IPS-18c (cell line): ENCODE results near the gene RNPEP.
"Not testable (repeated sequence)": the region's sequence is repeated elsewhere in the genome, so short reads cannot be mapped to it uniquely, and the experiment has no call there.

Experiments
- H3K4me3 ChIP-seq: 2 replicates; pipeline ENCODE4 v1.7.0; 2013; ENCODE audit warnings: low read depth, mild to moderate bottlenecking, low read length, moderate library complexity; ENCODE audit not compliant: insufficient read depth
- H3K9me3 ChIP-seq: one replicate; pipeline ENCODE4 v1.6.1; 2013; ENCODE audit warnings: mild to moderate bottlenecking, low read length, moderate library complexity; ENCODE audit not compliant: control insufficient read depth, insufficient read depth

RNPEP gene

GRCh38 chr1:202016811-202017748 lies 34.6 kb downstream of the RNPEP start:
- peaks cover 2% of the 10 kb centered on the region for H3K9me3 ChIP-seq
- no peak overlapping the region for H3K4me3 ChIP-seq

DNA sequence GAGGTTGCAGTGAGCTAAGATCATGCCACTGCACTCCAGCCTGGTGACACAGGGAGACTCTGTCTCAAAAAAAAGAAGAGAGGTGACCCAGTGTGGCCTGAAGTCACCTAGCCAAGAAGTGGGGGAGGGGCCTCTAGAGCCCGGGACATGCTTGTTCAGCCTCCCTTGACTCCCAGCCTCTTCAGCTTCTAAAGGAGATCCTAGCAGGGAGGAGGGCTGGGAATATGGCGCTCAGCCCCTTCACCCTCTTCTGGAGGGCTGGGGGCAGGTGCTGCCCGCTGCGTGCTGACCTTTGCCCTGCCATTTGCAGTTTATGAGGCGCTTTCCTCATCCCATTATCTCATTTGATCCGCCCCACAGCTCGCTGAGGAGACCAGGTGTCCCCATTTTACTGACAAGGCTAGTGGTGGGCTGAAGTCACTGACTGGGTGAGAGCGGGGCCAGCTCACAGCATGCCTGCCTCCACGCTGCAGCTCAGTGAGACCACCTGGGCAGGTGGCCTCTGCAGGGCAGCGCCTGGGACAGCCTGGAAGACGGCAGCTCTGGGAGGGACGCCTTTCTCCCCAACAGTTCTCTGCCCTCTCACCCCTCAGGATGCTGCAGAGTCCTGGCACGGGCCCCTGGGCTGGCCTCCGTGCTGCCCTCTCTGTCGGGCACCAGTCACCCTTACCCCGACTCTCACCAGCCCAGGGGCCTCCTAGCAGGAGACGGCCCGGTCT lies 35.5 kb downstream of the RNPEP start:
- H3K4me3 ChIP-seq: no peak overlapping the region
- H3K9me3 ChIP-seq: peaks cover 2% of the 10 kb centered on the region

DNA sequence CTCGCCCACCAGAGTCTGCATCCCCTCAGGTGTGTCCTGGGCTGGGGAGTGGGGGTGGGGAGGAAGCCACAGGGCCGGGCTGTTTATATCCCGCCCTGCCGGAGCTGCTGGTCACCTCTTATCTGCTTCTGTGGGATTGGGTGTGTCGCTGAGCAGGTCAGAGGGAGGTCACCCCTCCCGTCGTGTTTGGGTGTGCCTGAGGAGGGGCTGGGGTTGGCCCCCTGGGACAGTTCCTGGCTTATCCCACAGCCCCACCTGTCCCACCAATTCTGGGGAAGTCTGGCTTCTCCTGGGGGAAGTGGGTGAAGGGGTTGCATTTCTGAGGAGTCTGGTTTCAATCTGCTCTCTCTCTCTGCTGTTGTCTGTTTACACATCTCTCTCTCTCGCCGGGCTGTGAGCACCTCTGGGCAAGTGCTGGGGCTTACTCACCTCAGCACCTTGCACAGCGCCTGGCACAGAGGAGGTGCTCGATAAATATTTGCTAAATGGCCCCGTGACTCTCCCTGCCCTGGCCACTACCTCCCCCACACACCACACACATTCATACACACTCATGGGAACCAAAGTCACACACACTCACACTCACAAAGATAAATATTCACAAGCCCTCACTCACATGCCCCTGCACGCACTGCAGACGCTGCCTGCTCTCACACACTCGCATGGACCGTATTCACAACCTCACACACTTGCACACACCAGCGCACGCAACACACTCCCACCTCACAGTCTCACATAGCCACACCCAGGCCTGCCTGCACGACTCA lies 36.2 kb downstream of the RNPEP start:
- peaks cover 2% of the 10 kb centered on the region for H3K9me3 ChIP-seq
- no peak overlapping the region for H3K4me3 ChIP-seq

- H3K4me3 ChIP-seq, H3K9me3 ChIP-seq: not testable (repeated sequence)
These were observed 36.7 kb downstream of the RNPEP start for GRCh38 chr1:202019235-202019558.

DNA sequence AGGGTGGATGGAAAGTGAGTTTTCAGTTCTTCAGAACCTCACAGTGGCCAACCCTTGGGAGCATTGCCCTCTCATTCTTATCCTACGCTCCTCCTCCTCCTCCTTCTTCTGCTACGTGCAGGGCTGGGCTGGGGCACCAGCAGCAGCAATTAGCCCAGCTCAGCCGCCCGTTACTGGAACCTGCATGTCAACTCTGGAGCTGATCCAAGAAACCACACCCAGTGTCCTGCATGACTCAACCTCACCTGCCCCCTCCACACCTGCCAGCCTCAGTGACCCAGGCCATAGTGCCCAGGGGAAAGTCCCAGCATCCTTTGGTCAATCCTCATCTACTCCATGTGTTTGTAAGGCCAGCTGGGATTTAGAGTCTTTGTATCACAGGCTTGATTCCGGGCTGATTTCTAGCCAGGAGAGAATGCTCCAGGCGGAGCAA lies 40.6 kb downstream of the RNPEP start:
- Histone ChIP-seq H3K4me3 (no peak overlapping the region), H3K9me3 (peaks cover 2% of the 10 kb centered on the region)

DNA sequence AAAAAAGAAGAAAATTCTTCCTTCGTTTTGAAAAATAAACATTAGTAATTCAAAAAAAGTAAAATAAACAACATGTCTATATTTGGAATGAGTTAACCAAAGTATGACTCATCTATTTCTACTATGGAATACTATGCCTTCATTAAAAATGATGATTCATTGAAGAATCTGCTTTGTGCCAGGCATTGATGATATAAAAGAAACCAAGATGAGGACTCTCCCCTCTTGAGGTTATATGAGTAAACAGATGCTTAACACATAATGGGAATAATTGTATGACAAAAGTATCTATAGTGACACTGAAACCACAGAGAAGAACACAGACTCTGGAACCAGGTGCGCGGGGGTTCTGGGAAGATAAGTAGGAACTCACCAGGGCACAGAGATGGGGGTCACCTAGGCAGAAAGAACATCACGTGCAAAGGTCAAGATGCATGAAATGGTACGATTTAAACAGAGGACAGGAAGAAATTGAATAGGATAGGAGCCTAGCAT lies 46.8 kb downstream of the RNPEP start:
- Histone ChIP-seq H3K4me3 (no peak overlapping the region), H3K9me3 (no peaks in the 10 kb centered on the region)

DNA sequence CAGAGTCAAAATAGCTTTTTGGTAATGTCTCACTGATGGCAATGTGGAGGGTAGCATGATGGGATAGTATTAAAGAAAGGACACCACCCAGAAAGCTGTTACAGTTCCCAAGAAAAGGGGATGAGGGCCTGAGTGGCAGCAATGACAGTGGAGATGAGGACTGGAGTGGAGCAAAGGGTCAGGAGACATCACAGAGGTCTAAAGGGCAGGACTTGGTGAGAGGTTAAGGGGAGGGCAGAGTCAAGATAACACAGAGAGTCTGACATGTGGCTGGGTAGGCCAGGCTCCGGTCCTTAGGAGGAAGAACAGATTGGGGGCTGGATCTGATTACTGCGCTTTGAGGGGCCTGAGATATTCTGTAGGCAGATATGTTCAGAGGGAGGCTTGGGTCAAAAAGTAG lies 47.3 kb downstream of the RNPEP start:
- Histone ChIP-seq H3K9me3 (no peaks in the 10 kb centered on the region), H3K4me3 (no peak overlapping the region)

DNA sequence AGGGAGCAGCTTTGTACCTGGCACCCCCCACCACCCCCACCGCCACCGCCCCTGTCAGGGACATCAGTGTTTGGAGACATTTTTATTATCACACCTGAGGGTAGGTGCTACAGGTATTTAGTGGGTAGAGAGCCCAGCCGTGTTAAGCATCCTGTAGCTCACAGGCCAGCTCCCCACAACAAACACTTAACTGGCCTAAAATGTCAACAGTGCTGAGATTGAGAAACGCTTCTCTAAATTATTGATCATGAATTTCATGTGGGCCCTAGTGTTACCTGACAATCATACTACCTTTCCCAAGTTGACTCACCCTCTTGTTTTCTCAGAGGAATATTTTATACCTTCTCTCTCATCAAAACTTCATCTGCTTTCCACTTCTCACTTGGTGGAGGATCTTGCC lies 49.3 kb downstream of the RNPEP start:
- Histone ChIP-seq H3K4me3 (no peak overlapping the region), H3K9me3 (no peaks in the 10 kb centered on the region)

DNA sequence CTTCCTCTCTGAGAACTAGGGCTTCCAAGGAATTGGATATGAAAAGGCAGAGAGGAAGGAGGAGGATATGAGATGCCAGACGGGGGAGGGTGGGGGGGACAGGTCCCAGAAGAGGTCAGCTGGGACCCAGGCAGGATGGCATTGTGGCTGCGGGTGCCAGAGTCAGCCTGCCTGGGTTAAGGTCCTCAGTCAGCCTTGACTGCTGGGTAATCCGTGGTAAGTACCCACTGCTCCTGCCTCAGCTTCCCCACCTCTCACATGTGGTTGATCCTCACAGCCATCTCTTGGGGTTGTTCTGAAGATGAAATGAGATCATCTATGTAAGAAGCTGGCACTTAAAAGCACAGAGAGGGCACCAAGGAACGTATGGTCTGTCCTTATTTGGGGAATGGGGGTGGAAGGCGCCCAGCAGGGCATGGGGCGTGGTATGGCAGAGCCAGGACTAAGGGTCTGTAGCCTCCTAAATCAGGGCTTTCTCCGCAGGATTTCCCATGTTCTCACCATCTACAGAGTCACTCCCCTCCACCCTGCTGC lies 51.8 kb downstream of the RNPEP start:
- no peak overlapping the region for H3K4me3 ChIP-seq
- H3K9me3 ChIP-seq: no peaks in the 10 kb centered on the region

DNA sequence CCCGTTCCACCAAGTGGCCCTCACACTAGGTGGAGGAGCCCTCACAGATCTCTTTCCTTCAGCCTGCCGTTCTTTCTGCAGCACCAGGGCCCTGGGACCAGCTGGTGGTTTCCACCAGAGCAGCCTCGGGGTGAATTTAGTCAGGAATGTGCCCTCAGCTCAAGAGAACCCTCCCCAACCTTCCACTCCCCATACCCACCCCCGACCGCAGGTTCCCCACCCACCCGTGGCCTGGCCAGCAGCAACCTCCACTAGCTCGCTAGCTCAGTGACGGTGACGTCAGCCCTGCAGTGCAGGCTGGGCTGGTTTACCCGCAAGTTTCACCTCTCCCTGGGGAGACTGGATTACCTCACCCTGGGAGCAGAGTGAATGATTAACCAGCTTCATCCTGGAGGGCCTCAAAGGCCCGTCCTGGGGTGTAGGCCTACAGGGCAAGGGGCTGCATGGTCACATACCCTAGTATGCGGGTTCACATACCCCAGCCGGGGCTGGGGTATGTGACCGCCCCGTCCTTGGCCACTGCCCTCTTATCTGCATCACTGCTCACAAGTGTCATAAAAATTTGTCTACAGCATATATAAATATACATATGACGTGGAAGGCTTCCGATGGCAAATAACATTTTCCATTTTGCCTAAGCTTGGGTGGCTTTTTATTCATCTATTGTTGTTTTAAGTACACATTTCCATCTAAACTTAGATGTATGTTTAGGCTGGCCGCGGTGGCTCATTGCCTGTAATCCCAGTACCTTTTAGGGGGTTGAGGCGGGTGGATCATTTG lies 52.4 kb downstream of the RNPEP start:
- no peak overlapping the region for H3K4me3 ChIP-seq
- H3K9me3 ChIP-seq: no peaks in the 10 kb centered on the region

DNA sequence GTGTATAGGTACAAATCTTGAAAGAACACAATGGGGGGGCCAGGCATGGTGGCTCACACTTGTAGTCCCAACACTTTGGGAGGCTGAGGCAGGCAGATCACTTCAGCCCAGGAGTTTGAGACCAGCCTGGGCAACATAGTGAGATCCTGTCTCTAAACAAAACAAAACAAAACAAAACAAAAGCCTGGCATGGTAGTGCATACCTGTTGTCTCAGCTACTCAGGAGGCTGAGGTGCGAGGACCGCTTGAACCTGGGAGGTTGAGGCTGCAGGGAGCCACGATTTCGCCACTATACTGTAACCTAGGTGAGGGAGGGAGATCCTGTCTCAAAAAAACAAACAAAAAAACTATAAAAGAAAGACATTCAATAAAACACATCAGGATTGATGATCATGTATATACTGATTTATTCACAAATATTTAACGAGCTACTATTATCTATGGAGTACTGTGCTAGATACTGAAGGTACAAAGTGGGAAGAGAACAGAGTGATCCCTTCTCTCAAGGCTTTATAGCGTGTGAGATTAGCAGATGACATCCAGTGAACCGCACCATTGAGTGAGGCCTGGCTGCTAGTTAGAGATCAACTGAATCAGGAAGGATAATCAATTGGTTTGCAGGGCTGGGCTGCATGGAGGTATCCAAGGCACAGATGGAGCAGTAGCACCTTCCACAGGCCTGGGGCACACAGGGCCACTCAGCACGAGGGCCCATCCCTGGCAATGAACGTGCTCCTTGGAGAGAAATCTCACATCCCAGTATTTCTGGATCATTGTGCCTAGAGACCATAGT lies 54.3 kb downstream of the RNPEP start:
- Histone ChIP-seq H3K9me3 (no peaks in the 10 kb centered on the region), H3K4me3 (no peak overlapping the region)

GRCh38 chr1:202037706-202038296 lies 55.4 kb downstream of the RNPEP start:
- Histone ChIP-seq H3K9me3 (peaks cover 2% of the 10 kb centered on the region), H3K4me3 (no peak overlapping the region)

GRCh38 chr1:202038688-202039346 lies 56.4 kb downstream of the RNPEP start:
- Histone ChIP-seq H3K4me3 (no peak overlapping the region), H3K9me3 (peaks cover 2% of the 10 kb centered on the region)

DNA sequence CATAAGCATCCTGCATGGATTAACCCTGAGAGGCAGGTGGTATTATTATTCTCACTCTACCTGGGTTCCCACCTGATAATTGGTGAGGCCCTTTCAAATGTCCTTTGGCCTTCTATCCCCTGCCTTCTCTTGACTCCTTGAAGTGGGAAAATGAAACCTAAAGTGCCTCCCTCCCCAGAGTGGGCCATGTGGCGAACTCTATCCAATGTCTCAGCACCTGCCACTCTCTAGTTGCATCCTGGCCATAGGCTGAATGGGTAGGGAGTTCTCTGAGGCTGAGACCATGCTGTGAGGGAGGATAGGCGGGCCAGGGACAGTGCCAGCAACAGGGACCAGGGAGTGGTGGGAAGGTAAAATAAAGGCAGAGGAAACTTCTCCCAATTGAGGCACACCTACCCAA lies 63.3 kb downstream of the RNPEP start:
- H3K9me3 ChIP-seq: peaks cover 2% of the 10 kb centered on the region
- H3K4me3 ChIP-seq: no peak overlapping the region

GRCh38 chr1:202046227-202046626 lies 63.8 kb downstream of the RNPEP start:
- Histone ChIP-seq H3K4me3 (no peak overlapping the region), H3K9me3 (peaks cover 2% of the 10 kb centered on the region)
